Ishikawa (cell line): ENCODE measurements around the gene FOXP1.

Experiments used
- CEBPB ChIP-seq: IDR thresholded peaks from 2 replicates; pipeline ENCODE4 v1.6.1; 2012
- CREB1 ChIP-seq: IDR thresholded peaks from 2 replicates; pipeline ENCODE4 v1.6.1; 2012; ENCODE audit warnings: low read depth
- EGR1 ChIP-seq: IDR thresholded peaks from 2 replicates; pipeline ENCODE4 v1.6.1; 2012
- EP300 ChIP-seq: IDR thresholded peaks from 2 replicates; pipeline ENCODE4 v1.6.1; 2012; ENCODE audit warnings: borderline replicate concordance
- FOXM1 ChIP-seq: IDR thresholded peaks from 2 replicates; pipeline ENCODE4 v1.6.1; 2012; ENCODE audit warnings: low read depth, borderline replicate concordance
- MAX ChIP-seq: IDR thresholded peaks from 2 replicates; pipeline ENCODE4 v1.6.1; 2012
- RAD21 ChIP-seq: IDR thresholded peaks from 2 replicates; pipeline ENCODE4 v1.6.1; 2012; ENCODE audit warnings: low read depth
- TAF1 ChIP-seq: IDR thresholded peaks from 2 replicates; pipeline ENCODE4 v1.6.1; 2012; ENCODE audit warnings: low read depth, mild to moderate bottlenecking
- TCF12 ChIP-seq: IDR thresholded peaks from 2 replicates; pipeline ENCODE4 v1.6.1; 2012; ENCODE audit warnings: low read depth
- TEAD4 ChIP-seq: IDR thresholded peaks from 2 replicates; pipeline ENCODE4 v1.6.1; 2012
- YY1 ChIP-seq: IDR thresholded peaks from 2 replicates; pipeline ENCODE4 v1.6.1; 2012; ENCODE audit warnings: low read depth
- TF ChIP-seq, protein P1 (sequence below): IDR thresholded peaks from 2 replicates; pipeline ENCODE4 v1.6.1; 2012; ENCODE audit warnings: low read depth, mild to moderate bottlenecking
- TF ChIP-seq, protein P2 (sequence below): IDR thresholded peaks from 2 replicates; pipeline ENCODE4 v1.6.1; 2012

GRCh38 chr3:71130471-71131374 lies 452.8 kb downstream of the FOXP1 start:
- no peak for TF ChIP-seq EGR1
- TF ChIP-seq CREB1 = no peak
- TF ChIP-seq FOXM1 = no peak
- TF ChIP-seq, protein P1, sequence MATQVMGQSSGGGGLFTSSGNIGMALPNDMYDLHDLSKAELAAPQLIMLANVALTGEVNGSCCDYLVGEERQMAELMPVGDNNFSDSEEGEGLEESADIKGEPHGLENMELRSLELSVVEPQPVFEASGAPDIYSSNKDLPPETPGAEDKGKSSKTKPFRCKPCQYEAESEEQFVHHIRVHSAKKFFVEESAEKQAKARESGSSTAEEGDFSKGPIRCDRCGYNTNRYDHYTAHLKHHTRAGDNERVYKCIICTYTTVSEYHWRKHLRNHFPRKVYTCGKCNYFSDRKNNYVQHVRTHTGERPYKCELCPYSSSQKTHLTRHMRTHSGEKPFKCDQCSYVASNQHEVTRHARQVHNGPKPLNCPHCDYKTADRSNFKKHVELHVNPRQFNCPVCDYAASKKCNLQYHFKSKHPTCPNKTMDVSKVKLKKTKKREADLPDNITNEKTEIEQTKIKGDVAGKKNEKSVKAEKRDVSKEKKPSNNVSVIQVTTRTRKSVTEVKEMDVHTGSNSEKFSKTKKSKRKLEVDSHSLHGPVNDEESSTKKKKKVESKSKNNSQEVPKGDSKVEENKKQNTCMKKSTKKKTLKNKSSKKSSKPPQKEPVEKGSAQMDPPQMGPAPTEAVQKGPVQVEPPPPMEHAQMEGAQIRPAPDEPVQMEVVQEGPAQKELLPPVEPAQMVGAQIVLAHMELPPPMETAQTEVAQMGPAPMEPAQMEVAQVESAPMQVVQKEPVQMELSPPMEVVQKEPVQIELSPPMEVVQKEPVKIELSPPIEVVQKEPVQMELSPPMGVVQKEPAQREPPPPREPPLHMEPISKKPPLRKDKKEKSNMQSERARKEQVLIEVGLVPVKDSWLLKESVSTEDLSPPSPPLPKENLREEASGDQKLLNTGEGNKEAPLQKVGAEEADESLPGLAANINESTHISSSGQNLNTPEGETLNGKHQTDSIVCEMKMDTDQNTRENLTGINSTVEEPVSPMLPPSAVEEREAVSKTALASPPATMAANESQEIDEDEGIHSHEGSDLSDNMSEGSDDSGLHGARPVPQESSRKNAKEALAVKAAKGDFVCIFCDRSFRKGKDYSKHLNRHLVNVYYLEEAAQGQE = no peak
- TF ChIP-seq TAF1 = no peak
- no peak for TF ChIP-seq TEAD4
- TF ChIP-seq YY1 = no peak
- no peak for TF ChIP-seq RAD21
- TF ChIP-seq, protein P2, sequence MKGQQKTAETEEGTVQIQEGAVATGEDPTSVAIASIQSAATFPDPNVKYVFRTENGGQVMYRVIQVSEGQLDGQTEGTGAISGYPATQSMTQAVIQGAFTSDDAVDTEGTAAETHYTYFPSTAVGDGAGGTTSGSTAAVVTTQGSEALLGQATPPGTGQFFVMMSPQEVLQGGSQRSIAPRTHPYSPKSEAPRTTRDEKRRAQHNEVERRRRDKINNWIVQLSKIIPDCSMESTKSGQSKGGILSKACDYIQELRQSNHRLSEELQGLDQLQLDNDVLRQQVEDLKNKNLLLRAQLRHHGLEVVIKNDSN = no peak
- no peak for TF ChIP-seq MAX
- no peak for TF ChIP-seq EP300
- no peak for TF ChIP-seq TCF12
- no peak for TF ChIP-seq CEBPB
